ENCODE data around the gene GVQW3. TPM values are rescaled to one million over a fixed set of nuclear protein-coding genes. Genes with fewer than 3 reads are reported as not detected.

GVQW3 gene
- total and polyA plus RNA-seq, 2 of the 13 experiments (the other 11 are each of a cell fraction or from before 2014, with no cell fraction given): 5.0 to 5.6 TPM

GRCh38 chr11:76380977-76381719 is at the start of gene GVQW3, which contains the start of gene THAP12 (continued):
- TF ChIP-seq, protein P1, sequence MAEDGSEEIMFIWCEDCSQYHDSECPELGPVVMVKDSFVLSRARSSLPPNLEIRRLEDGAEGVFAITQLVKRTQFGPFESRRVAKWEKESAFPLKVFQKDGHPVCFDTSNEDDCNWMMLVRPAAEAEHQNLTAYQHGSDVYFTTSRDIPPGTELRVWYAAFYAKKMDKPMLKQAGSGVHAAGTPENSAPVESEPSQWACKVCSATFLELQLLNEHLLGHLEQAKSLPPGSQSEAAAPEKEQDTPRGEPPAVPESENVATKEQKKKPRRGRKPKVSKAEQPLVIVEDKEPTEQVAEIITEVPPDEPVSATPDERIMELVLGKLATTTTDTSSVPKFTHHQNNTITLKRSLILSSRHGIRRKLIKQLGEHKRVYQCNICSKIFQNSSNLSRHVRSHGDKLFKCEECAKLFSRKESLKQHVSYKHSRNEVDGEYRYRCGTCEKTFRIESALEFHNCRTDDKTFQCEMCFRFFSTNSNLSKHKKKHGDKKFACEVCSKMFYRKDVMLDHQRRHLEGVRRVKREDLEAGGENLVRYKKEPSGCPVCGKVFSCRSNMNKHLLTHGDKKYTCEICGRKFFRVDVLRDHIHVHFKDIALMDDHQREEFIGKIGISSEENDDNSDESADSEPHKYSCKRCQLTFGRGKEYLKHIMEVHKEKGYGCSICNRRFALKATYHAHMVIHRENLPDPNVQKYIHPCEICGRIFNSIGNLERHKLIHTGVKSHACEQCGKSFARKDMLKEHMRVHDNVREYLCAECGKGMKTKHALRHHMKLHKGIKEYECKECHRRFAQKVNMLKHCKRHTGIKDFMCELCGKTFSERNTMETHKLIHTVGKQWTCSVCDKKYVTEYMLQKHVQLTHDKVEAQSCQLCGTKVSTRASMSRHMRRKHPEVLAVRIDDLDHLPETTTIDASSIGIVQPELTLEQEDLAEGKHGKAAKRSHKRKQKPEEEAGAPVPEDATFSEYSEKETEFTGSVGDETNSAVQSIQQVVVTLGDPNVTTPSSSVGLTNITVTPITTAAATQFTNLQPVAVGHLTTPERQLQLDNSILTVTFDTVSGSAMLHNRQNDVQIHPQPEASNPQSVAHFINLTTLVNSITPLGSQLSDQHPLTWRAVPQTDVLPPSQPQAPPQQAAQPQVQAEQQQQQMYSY (CRISPR knock-in tag; IDR thresholded peaks at IDR 0.05): no peak
- TF ChIP-seq, protein P2, sequence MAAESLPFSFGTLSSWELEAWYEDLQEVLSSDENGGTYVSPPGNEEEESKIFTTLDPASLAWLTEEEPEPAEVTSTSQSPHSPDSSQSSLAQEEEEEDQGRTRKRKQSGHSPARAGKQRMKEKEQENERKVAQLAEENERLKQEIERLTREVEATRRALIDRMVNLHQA (CRISPR knock-in tag; IDR thresholded peaks at IDR 0.05): no peak
- TF ChIP-seq ZNF12 (CRISPR knock-in tag; IDR thresholded peaks at IDR 0.05) (no peak; the same call in 1 of the 2 replicates), ZNF460 (CRISPR knock-in tag; IDR thresholded peaks at IDR 0.05; ENCODE audit: borderline replicate concordance) (no peak; the same call in 1 of the 2 replicates), TBX2 (CRISPR knock-in tag; IDR thresholded peaks at IDR 0.05; ENCODE audit: borderline replicate concordance) (no peak; the same call in 1 of the 2 replicates), NCOA5 (CRISPR knock-in tag; IDR thresholded peaks at IDR 0.05) (no peak), TOE1 (CRISPR knock-in tag; IDR thresholded peaks at IDR 0.05) (no peak), ZNF276 (CRISPR knock-in tag; IDR thresholded peaks at IDR 0.05; ENCODE audit: low read depth) (no peak), ZFAT (CRISPR knock-in tag; conservative IDR thresholded peaks at IDR 0.05) (no peak), ETV6 (CRISPR knock-in tag; conservative IDR thresholded peaks at IDR 0.05) (no peak), ZNF776 (CRISPR knock-in tag; IDR thresholded peaks at IDR 0.05) (no peak), JARID2 (CRISPR knock-in tag; IDR thresholded peaks at IDR 0.05; ENCODE audit: insufficient replicate concordance) (no peak), RORA (CRISPR knock-in tag; IDR thresholded peaks at IDR 0.05) (no peak), YEATS2 (CRISPR knock-in tag; IDR thresholded peaks at IDR 0.05; ENCODE audit: borderline replicate concordance) (peak; percentile 91), FOXP1 (IDR thresholded peaks at IDR 0.05) (no peak), FOXP1 (CRISPR knock-in tag; IDR thresholded peaks at IDR 0.05) (no peak)
- TF ChIP-seq, protein P3, sequence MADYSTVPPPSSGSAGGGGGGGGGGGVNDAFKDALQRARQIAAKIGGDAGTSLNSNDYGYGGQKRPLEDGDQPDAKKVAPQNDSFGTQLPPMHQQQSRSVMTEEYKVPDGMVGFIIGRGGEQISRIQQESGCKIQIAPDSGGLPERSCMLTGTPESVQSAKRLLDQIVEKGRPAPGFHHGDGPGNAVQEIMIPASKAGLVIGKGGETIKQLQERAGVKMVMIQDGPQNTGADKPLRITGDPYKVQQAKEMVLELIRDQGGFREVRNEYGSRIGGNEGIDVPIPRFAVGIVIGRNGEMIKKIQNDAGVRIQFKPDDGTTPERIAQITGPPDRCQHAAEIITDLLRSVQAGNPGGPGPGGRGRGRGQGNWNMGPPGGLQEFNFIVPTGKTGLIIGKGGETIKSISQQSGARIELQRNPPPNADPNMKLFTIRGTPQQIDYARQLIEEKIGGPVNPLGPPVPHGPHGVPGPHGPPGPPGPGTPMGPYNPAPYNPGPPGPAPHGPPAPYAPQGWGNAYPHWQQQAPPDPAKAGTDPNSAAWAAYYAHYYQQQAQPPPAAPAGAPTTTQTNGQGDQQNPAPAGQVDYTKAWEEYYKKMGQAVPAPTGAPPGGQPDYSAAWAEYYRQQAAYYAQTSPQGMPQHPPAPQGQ (CRISPR knock-in tag; IDR thresholded peaks at IDR 0.05; ENCODE audit: borderline replicate concordance): no peak
- TF ChIP-seq, protein P4, sequence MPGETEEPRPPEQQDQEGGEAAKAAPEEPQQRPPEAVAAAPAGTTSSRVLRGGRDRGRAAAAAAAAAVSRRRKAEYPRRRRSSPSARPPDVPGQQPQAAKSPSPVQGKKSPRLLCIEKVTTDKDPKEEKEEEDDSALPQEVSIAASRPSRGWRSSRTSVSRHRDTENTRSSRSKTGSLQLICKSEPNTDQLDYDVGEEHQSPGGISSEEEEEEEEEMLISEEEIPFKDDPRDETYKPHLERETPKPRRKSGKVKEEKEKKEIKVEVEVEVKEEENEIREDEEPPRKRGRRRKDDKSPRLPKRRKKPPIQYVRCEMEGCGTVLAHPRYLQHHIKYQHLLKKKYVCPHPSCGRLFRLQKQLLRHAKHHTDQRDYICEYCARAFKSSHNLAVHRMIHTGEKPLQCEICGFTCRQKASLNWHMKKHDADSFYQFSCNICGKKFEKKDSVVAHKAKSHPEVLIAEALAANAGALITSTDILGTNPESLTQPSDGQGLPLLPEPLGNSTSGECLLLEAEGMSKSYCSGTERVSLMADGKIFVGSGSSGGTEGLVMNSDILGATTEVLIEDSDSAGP (CRISPR knock-in tag; IDR thresholded peaks at IDR 0.05; ENCODE audit: borderline replicate concordance): peak; percentile 72; the same call in 1 of the 2 replicates
- TF ChIP-seq, protein P5, sequence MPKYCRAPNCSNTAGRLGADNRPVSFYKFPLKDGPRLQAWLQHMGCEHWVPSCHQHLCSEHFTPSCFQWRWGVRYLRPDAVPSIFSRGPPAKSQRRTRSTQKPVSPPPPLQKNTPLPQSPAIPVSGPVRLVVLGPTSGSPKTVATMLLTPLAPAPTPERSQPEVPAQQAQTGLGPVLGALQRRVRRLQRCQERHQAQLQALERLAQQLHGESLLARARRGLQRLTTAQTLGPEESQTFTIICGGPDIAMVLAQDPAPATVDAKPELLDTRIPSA (CRISPR knock-in tag; IDR thresholded peaks at IDR 0.05; ENCODE audit: borderline replicate concordance): no peak; the same call in 1 of the 2 replicates
